HepG2 (cell line): Measurements from ENCODE around the gene WDR59. TPM values are rescaled to one million over a fixed set of nuclear protein-coding genes. Genes with fewer than 3 reads are reported as not detected.

Experiments used
- ATF7-NPFF ChIP-seq: sonication (generic); formaldehyde crosslinking; IDR thresholded peaks from 2 replicates; pipeline ENCODE4 v1.8.1; 2023; ENCODE audit warnings: mild to moderate bottlenecking, low read depth, missing genetic modification reagents, moderate library complexity
- ATRX ChIP-seq: sonication (generic); formaldehyde crosslinking; IDR thresholded peaks from 2 replicates; pipeline ENCODE4 v1.4.0; 2020; ENCODE audit warnings: missing genetic modification reagents, borderline replicate concordance
- BCL6 ChIP-seq: IDR thresholded peaks from 2 replicates; pipeline ENCODE4 v1.6.1; 2016; ENCODE audit warnings: missing genetic modification reagents, missing compliant biosample characterization
- CEBPB ChIP-seq: IDR thresholded peaks from 2 replicates; pipeline ENCODE4 v1.6.1; 2011; ENCODE audit warnings: low read depth, low read length, improper control_type of control experiment, borderline replicate concordance
- CEBPG ChIP-seq: IDR thresholded peaks from 2 replicates; pipeline ENCODE4 v1.6.1; 2016
- FOSL1 ChIP-seq: sonication (generic); formaldehyde crosslinking; IDR thresholded peaks from 2 replicates; pipeline ENCODE4 v1.9.0; 2021; ENCODE audit warnings: missing genetic modification reagents, borderline replicate concordance
- GATAD2A ChIP-seq: IDR thresholded peaks from 2 replicates; pipeline ENCODE4 v1.6.1; 2016
- GFI1 ChIP-seq: sonication (generic); formaldehyde crosslinking; IDR thresholded peaks from 2 replicates; pipeline ENCODE4 v1.5.0; 2020; ENCODE audit warnings: missing genetic modification reagents, mild to moderate bottlenecking, borderline replicate concordance
- KMT2B ChIP-seq: IDR thresholded peaks from 2 replicates; pipeline ENCODE4 v1.6.1; 2016; ENCODE audit warnings: missing genetic modification reagents, missing compliant biosample characterization
- NCOR1 ChIP-seq: fragments of 200-600 bp; sonication (generic); IDR thresholded peaks from 2 replicates; pipeline ENCODE4 v1.7.0; 2017; ENCODE audit warnings: antibody characterized with exemption, low read length, borderline replicate concordance
- SAP130 ChIP-seq: IDR thresholded peaks from 2 replicates; pipeline ENCODE4 v1.6.1; 2016; ENCODE audit warnings: low read depth
- SRY ChIP-seq: sonication (generic); formaldehyde crosslinking; IDR thresholded peaks from 2 replicates; pipeline ENCODE4 v1.8.0; 2022; ENCODE audit warnings: mild to moderate bottlenecking, missing genetic modification reagents
- TGIF2 ChIP-seq: IDR thresholded peaks from 2 replicates; pipeline ENCODE4 v1.6.1; 2016; ENCODE audit warnings: control low read depth, missing compliant biosample characterization
- THAP11 ChIP-seq: IDR thresholded peaks from 2 replicates; pipeline ENCODE4 v1.6.1; 2016; ENCODE audit warnings: missing biosample characterization, missing genetic modification reagents
- TSC22D2 ChIP-seq: sonication (generic); formaldehyde crosslinking; IDR thresholded peaks from 2 replicates; pipeline ENCODE4 v1.5.1; 2020; ENCODE audit warnings: missing genetic modification reagents, mild to moderate bottlenecking, borderline replicate concordance
- ZBTB7B ChIP-seq: sonication (generic); formaldehyde crosslinking; IDR thresholded peaks from 2 replicates; pipeline ENCODE4 v1.4.0; 2020; ENCODE audit warnings: missing genetic modification reagents
- ZNF12 ChIP-seq: sonication (generic); formaldehyde crosslinking; IDR thresholded peaks from 2 replicates; pipeline ENCODE4 v1.5.0; 2020; ENCODE audit warnings: missing genetic modification reagents
- ZNF33A ChIP-seq: sonication (generic); formaldehyde crosslinking; IDR thresholded peaks from 2 replicates; pipeline ENCODE4 v1.5.1; 2020; ENCODE audit warnings: missing genetic modification reagents, mild to moderate bottlenecking, moderate library complexity, borderline replicate concordance
- ZNF556 ChIP-seq: sonication (generic); formaldehyde crosslinking; IDR thresholded peaks from 2 replicates; pipeline ENCODE4 v1.4.0; 2020; ENCODE audit warnings: mild to moderate bottlenecking, missing genetic modification reagents, borderline replicate concordance
- ZNF614 ChIP-seq: IDR thresholded peaks from 2 replicates; pipeline ENCODE4 v1.6.1; 2018; ENCODE audit warnings: missing biosample characterization, missing genetic modification reagents, inconsistent platforms, borderline replicate concordance
- ZNF672 ChIP-seq: sonication (generic); formaldehyde crosslinking; IDR thresholded peaks from 2 replicates; pipeline ENCODE4 v1.8.1; 2022; ENCODE audit warnings: missing genetic modification reagents
- ZNF773 ChIP-seq: sonication (generic); formaldehyde crosslinking; IDR thresholded peaks from 2 replicates; pipeline ENCODE4 v1.4.0; 2020; ENCODE audit warnings: missing genetic modification reagents, borderline replicate concordance
- ZNF816 ChIP-seq: sonication (generic); formaldehyde crosslinking; IDR thresholded peaks from 2 replicates; pipeline ENCODE4 v1.8.0; 2022; ENCODE audit warnings: missing genetic modification reagents, mild to moderate bottlenecking, borderline replicate concordance
- polyA plus RNA-seq, 8 experiments: library from polyadenylated mRNA; depleted of rRNA in 3 of 8; stranded (reverse) in 7 of 8; unstranded in 1 of 8; fragments of >200 nt; fragmentation: Illumina TruSeq in 4 of 8; extraction: Trizol in 4 of 8; gene quantifications; 2 replicates each; pipeline versions ENCODE4 v1.2.1 to v1.2.3, GENCODE V29; 2011 to 2016; ENCODE audit warnings: low read depth in 4 of 8, missing spikeins in 1 of 8, mixed read lengths in 1 of 8; ENCODE audit not compliant: insufficient read depth in 1 of 8
- total RNA-seq, 5 experiments: library from RNA; depleted of rRNA; stranded (reverse); fragments of >200 nt; fragmentation: Illumina TruSeq; extraction: Trizol; gene quantifications; 2 replicates each; pipeline ENCODE4 v1.2.3, GENCODE V29; 2016; ENCODE audit warnings: low read depth in 1 of 5
- TF ChIP-seq, protein P1 (sequence below): sonication (generic); formaldehyde crosslinking; IDR thresholded peaks from 2 replicates; pipeline ENCODE4 v1.5.0; 2020; ENCODE audit warnings: mild to moderate bottlenecking, missing genetic modification reagents
- TF ChIP-seq, protein P2 (sequence below): sonication (generic); formaldehyde crosslinking; IDR thresholded peaks from 2 replicates; pipeline ENCODE4 v1.5.0; 2020; ENCODE audit warnings: mild to moderate bottlenecking, missing genetic modification reagents
- TF ChIP-seq, protein P3 (sequence below): sonication (generic); formaldehyde crosslinking; IDR thresholded peaks from 2 replicates; pipeline ENCODE4 v1.4.0; 2020; ENCODE audit warnings: missing genetic modification reagents

The WDR59 gene
- total and polyA plus RNA-seq, 2 of the 13 experiments (the other 11 are each of a cell fraction or from before 2014, with no cell fraction given), result 65.2 to 306 TPM

DNA sequence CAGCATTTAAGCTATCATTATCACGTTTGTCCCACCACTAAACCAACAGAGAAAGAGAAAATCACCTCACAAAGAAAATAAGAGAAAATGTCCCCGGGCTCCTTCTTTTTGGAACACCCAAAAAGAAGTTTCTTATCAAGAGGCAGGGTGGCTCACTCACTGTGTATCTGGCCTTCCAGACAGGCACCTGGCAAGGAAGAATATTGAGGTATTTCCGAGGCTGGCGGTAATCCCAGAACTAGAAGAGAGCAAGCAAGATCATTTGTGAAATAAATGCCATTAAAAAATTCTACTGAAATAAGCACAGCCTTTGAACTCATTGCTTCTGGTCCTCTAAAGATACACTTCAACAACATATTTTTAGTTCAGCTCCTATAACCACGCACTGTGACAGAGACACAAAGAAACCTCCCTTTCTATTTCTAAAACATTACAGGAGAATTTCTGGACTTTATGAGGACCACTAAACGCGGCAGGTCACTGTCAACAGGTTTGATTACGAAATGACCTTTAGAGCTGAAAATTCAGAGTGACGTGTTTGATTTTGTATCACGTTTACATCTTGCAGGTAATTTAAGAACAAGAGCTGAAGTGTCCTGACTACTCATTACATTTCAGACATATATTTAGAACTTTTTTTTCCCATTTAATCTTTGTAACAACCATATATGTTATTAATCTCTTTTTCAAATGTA is 61.0 kb downstream of the WDR59 start (continued):
- TF ChIP-seq ZNF614 (CRISPR knock-in tag) (no peak), ZNF816 (CRISPR knock-in tag) (no peak), ZNF12 (CRISPR knock-in tag) (no peak), ATF7-NPFF (CRISPR knock-in tag) (no peak), ATRX (CRISPR knock-in tag) (no peak), CEBPG (CRISPR knock-in tag) (peak; percentile 79), GATAD2A (CRISPR knock-in tag) (peak; percentile 53; the same call in 1 of the 2 replicates), ZNF33A (CRISPR knock-in tag) (no peak), BCL6 (CRISPR knock-in tag) (0 out of 2 replicates have a peak, but pooled peaks have one; percentile 12), ZNF556 (CRISPR knock-in tag) (no peak), CEBPB (peak; percentile 80), TSC22D2 (CRISPR knock-in tag) (no peak), FOSL1 (CRISPR knock-in tag) (no peak), GFI1 (0 out of 2 replicates have a peak, but pooled peaks have one; percentile 31), SRY (CRISPR knock-in tag) (no peak), THAP11 (no peak), TGIF2 (0 out of 2 replicates have a peak, but pooled peaks have one; percentile 22), ZNF773 (CRISPR knock-in tag) (no peak), ZBTB7B (CRISPR knock-in tag) (peak; percentile 64; the same call in 1 of the 2 replicates), NCOR1 (no peak), ZNF672 (CRISPR knock-in tag) (no peak), KMT2B (CRISPR knock-in tag) (no peak), SAP130 (CRISPR knock-in tag) (peak; percentile 41; the same call in 1 of the 2 replicates)
- TF ChIP-seq, protein P1, sequence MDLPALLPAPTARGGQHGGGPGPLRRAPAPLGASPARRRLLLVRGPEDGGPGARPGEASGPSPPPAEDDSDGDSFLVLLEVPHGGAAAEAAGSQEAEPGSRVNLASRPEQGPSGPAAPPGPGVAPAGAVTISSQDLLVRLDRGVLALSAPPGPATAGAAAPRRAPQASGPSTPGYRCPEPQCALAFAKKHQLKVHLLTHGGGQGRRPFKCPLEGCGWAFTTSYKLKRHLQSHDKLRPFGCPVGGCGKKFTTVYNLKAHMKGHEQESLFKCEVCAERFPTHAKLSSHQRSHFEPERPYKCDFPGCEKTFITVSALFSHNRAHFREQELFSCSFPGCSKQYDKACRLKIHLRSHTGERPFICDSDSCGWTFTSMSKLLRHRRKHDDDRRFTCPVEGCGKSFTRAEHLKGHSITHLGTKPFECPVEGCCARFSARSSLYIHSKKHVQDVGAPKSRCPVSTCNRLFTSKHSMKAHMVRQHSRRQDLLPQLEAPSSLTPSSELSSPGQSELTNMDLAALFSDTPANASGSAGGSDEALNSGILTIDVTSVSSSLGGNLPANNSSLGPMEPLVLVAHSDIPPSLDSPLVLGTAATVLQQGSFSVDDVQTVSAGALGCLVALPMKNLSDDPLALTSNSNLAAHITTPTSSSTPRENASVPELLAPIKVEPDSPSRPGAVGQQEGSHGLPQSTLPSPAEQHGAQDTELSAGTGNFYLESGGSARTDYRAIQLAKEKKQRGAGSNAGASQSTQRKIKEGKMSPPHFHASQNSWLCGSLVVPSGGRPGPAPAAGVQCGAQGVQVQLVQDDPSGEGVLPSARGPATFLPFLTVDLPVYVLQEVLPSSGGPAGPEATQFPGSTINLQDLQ (CRISPR knock-in tag), result no peak
- TF ChIP-seq, protein P2, sequence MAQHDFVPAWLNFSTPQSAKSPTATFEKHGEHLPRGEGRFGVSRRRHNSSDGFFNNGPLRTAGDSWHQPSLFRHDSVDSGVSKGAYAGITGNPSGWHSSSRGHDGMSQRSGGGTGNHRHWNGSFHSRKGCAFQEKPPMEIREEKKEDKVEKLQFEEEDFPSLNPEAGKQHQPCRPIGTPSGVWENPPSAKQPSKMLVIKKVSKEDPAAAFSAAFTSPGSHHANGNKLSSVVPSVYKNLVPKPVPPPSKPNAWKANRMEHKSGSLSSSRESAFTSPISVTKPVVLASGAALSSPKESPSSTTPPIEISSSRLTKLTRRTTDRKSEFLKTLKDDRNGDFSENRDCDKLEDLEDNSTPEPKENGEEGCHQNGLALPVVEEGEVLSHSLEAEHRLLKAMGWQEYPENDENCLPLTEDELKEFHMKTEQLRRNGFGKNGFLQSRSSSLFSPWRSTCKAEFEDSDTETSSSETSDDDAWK (CRISPR knock-in tag), result no peak
- TF ChIP-seq, protein P3, sequence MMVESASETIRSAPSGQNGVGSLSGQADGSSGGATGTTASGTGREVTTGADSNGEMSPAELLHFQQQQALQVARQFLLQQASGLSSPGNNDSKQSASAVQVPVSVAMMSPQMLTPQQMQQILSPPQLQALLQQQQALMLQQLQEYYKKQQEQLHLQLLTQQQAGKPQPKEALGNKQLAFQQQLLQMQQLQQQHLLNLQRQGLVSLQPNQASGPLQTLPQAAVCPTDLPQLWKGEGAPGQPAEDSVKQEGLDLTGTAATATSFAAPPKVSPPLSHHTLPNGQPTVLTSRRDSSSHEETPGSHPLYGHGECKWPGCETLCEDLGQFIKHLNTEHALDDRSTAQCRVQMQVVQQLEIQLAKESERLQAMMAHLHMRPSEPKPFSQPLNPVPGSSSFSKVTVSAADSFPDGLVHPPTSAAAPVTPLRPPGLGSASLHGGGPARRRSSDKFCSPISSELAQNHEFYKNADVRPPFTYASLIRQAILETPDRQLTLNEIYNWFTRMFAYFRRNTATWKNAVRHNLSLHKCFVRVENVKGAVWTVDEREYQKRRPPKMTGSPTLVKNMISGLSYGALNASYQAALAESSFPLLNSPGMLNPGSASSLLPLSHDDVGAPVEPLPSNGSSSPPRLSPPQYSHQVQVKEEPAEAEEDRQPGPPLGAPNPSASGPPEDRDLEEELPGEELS, result 0 out of 2 replicates have a peak, but pooled peaks have one; percentile 10
